ENCODE measurements around the gene HSD17B3.

Gene HSD17B3

DNA sequence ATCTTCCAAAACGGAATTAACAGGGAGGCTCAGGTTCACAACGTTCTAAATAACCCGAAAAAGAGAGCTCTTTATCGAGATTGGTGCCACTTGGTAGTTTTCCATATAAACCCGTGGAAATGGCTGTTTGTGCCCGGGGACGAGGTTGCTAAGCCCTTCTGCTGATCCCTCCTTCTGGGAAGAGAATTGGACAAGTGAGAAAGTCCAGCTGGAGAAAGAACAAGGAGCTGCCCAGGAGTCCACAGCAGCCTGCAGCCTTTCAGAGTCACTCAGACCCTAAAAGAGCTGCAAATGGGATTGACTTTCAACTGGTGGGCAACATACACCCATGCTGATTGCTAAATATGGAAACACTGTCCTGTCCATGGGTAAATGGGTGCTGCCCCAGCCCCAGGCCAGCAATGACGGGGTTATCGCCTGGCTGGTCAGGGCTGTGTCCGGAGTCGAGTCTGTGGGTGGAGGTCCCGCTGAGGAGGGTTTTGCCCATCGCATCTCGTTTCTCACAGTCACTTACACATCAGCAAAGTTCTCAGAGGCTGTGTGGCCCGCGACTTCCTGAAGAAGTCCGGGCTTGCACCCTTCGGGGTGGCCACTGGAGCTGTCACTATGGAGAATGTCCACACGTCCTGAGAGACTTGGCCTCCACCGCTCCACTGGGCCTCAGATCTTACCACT lies 40.7 kb upstream of the HSD17B3 start:
- H3K36me3 ChIP-seq (ENCODE audit: insufficient read depth, low read length), result no peaks in the 10 kb centered on the region
- no peaks in the 10 kb centered on the region for H4K20me1 ChIP-seq (ENCODE audit: insufficient read depth, low read length)
- no peaks in the 10 kb centered on the region for H3F3A ChIP-seq (ENCODE audit: insufficient read depth, low read length)
- no peak overlapping the region for H3K4me2 ChIP-seq (ENCODE audit: low read length)
- H3K4me3 ChIP-seq (ENCODE audit: low read depth, low read length, poor library complexity, severe bottlenecking), result no peak overlapping the region
- H3K9me2 ChIP-seq (ENCODE audit: low read depth, low read length), result no peaks in the 10 kb centered on the region
- no peaks in the 10 kb centered on the region for H3K9me3 ChIP-seq (ENCODE audit: low read length)
- no peak overlapping the region for H3K9ac ChIP-seq (ENCODE audit: low read length)
- H2AFZ ChIP-seq (ENCODE audit: low read length), result no peak overlapping the region
- no peaks in the 10 kb centered on the region for H3K27me3 ChIP-seq (ENCODE audit: insufficient read depth, low read length)
- H3K27ac ChIP-seq (ENCODE audit: low read depth, low read length, poor library complexity, severe bottlenecking), result no peak overlapping the region
- TF ChIP-seq EZH2 (IDR thresholded peaks at IDR 0.05; ENCODE audit: borderline replicate concordance, low read length), result no peak
- TF ChIP-seq, protein P1, sequence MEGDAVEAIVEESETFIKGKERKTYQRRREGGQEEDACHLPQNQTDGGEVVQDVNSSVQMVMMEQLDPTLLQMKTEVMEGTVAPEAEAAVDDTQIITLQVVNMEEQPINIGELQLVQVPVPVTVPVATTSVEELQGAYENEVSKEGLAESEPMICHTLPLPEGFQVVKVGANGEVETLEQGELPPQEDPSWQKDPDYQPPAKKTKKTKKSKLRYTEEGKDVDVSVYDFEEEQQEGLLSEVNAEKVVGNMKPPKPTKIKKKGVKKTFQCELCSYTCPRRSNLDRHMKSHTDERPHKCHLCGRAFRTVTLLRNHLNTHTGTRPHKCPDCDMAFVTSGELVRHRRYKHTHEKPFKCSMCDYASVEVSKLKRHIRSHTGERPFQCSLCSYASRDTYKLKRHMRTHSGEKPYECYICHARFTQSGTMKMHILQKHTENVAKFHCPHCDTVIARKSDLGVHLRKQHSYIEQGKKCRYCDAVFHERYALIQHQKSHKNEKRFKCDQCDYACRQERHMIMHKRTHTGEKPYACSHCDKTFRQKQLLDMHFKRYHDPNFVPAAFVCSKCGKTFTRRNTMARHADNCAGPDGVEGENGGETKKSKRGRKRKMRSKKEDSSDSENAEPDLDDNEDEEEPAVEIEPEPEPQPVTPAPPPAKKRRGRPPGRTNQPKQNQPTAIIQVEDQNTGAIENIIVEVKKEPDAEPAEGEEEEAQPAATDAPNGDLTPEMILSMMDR (IDR thresholded peaks at IDR 0.05; ENCODE audit: low read length), result no peak
- H3K79me2 ChIP-seq (ENCODE audit: insufficient read depth, low read length), result no peaks in the 10 kb centered on the region
- no peaks in the 10 kb centered on the region for H3K4me1 ChIP-seq (ENCODE audit: insufficient read depth, low read length, severe bottlenecking)

DNA sequence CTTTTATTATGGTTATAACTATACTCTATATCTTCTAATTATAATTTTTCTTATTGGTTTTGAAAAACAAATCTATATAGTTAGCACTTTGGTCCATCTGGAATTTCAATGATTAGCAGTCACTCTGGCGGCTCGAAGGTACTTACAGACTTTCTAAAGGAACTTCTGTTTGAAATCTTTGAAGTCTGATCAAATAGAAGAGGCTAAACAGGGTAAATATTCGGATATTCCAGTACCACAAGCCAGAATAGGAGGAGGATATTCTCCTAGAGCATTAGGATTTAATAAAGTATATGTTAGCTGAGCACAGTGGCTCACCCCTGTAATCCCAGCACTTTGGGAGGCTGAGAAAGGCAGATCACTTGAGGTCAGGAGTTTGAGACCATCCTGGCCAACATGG lies 38.7 kb upstream of the HSD17B3 start:
- no peaks in the 10 kb centered on the region for H3K9me3 ChIP-seq (ENCODE audit: low read length)
- H3K4me3 ChIP-seq (ENCODE audit: low read depth, low read length, poor library complexity, severe bottlenecking), result no peak overlapping the region
- no peaks in the 10 kb centered on the region for H3K27me3 ChIP-seq (ENCODE audit: insufficient read depth, low read length)
- no peaks in the 10 kb centered on the region for H3K4me1 ChIP-seq (ENCODE audit: insufficient read depth, low read length, severe bottlenecking)
- TF ChIP-seq EZH2 (IDR thresholded peaks at IDR 0.05; ENCODE audit: borderline replicate concordance, low read length), result no peak
- TF ChIP-seq, protein P1 (IDR thresholded peaks at IDR 0.05; ENCODE audit: low read length), result no peak
- H3K27ac ChIP-seq (ENCODE audit: low read depth, low read length, poor library complexity, severe bottlenecking), result no peak overlapping the region
- no peak overlapping the region for H3K9ac ChIP-seq (ENCODE audit: low read length)
- H2AFZ ChIP-seq (ENCODE audit: low read length), result no peak overlapping the region
- no peaks in the 10 kb centered on the region for H3F3A ChIP-seq (ENCODE audit: insufficient read depth, low read length)
- no peaks in the 10 kb centered on the region for H3K79me2 ChIP-seq (ENCODE audit: insufficient read depth, low read length)
- H3K4me2 ChIP-seq (ENCODE audit: low read length), result no peak overlapping the region
- no peaks in the 10 kb centered on the region for H4K20me1 ChIP-seq (ENCODE audit: insufficient read depth, low read length)
- no peaks in the 10 kb centered on the region for H3K36me3 ChIP-seq (ENCODE audit: insufficient read depth, low read length)
- H3K9me2 ChIP-seq (ENCODE audit: low read depth, low read length), result no peaks in the 10 kb centered on the region

DNA sequence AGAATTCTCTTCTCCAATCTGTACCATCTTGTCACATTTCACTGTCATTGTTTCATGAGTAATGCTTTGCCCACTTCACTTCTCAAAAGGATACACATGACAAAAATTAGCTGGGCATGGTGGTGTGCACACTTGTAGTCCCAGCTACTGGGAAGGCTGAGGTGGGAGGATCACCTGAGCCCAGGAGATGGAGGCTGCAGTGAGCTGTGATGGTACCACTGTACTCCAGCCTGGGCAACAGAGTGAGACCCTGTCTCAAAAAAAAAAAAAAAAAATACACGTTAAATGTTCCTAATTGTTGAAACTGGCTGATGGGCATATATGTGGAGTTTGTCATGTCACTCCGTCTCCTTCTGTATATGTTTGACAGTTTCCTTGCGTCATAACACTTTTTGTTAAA lies 36.3 kb upstream of the HSD17B3 start:
- Histone ChIP-seq H3F3A (ENCODE audit: insufficient read depth, low read length) (no peaks in the 10 kb centered on the region), H4K20me1 (ENCODE audit: insufficient read depth, low read length) (no peaks in the 10 kb centered on the region), H3K27ac (ENCODE audit: low read depth, low read length, poor library complexity, severe bottlenecking) (no peak overlapping the region), H3K9me3 (ENCODE audit: low read length) (no peaks in the 10 kb centered on the region), H3K9me2 (ENCODE audit: low read depth, low read length) (no peaks in the 10 kb centered on the region), H3K9ac (ENCODE audit: low read length) (no peak overlapping the region), H3K79me2 (ENCODE audit: insufficient read depth, low read length) (no peaks in the 10 kb centered on the region), H3K4me3 (ENCODE audit: low read depth, low read length, poor library complexity, severe bottlenecking) (no peak overlapping the region), H2AFZ (ENCODE audit: low read length) (no peak overlapping the region), H3K27me3 (ENCODE audit: insufficient read depth, low read length) (no peaks in the 10 kb centered on the region), H3K36me3 (ENCODE audit: insufficient read depth, low read length) (no peaks in the 10 kb centered on the region), H3K4me2 (ENCODE audit: low read length) (no peak overlapping the region), H3K4me1 (ENCODE audit: insufficient read depth, low read length, severe bottlenecking) (no peaks in the 10 kb centered on the region)
- TF ChIP-seq, protein P1 (IDR thresholded peaks at IDR 0.05; ENCODE audit: low read length), result no peak
- TF ChIP-seq EZH2 (IDR thresholded peaks at IDR 0.05; ENCODE audit: borderline replicate concordance, low read length), result no peak
